Endodermal cell (in vitro differentiated cells): ENCODE data around the gene DENND2A. TPM values are rescaled to one million over a fixed set of nuclear protein-coding genes. Genes with fewer than 3 reads are reported as not detected.
A peak's percentile ranks its signal among the peaks of the same experiment; 100 is the strongest.

ENCODE experiments used
- DNase-seq: peaks from one replicate; pipeline ENCODE4 v3.0.0-alpha.2; 2017
- H3K27ac ChIP-seq: 2 replicates; pipeline ENCODE4 v1.5.1; 2013; ENCODE audit warnings: mild to moderate bottlenecking, low read depth, low read length, moderate library complexity
- H3K27me3 ChIP-seq: 2 replicates; pipeline ENCODE4 v1.6.1; 2013; ENCODE audit warnings: mild to moderate bottlenecking, low read length, moderate library complexity; ENCODE audit not compliant: insufficient read depth, control insufficient read depth, poor library complexity, severe bottlenecking
- H3K36me3 ChIP-seq: 2 replicates; pipeline ENCODE4 v1.7.0; 2013; ENCODE audit warnings: mild to moderate bottlenecking, low read length, moderate library complexity; ENCODE audit not compliant: control insufficient read depth, insufficient read depth
- H3K4me1 ChIP-seq: one replicate; pipeline ENCODE4 v1.7.0; 2013; ENCODE audit warnings: low read length; ENCODE audit not compliant: control insufficient read depth, insufficient read depth
- H3K4me3 ChIP-seq: 2 replicates; pipeline ENCODE4 v1.5.1; 2013; ENCODE audit warnings: mild to moderate bottlenecking, low read length, moderate library complexity
- H3K9ac ChIP-seq: 2 replicates; pipeline ENCODE4 v1.6.1; 2013; ENCODE audit warnings: mild to moderate bottlenecking, low read length, moderate library complexity; ENCODE audit not compliant: poor library complexity, severe bottlenecking; ENCODE audit errors: extremely low read depth
- H3K9me3 ChIP-seq: 2 replicates; pipeline ENCODE4 v1.6.1; 2013; ENCODE audit warnings: mild to moderate bottlenecking, low read length, moderate library complexity; ENCODE audit not compliant: control insufficient read depth
- H3K27ac Mint-ChIP-seq: 2 replicates; pipeline ENCODE4 v1.8.0; 2020; ENCODE audit warnings: mixed read lengths
- H3K27me3 Mint-ChIP-seq: 2 replicates; pipeline ENCODE4 v1.8.0; 2021; ENCODE audit warnings: mild to moderate bottlenecking, mixed read lengths; ENCODE audit not compliant: insufficient read depth
- H3K36me3 Mint-ChIP-seq: 2 replicates; pipeline ENCODE4 v1.8.0; 2020; ENCODE audit warnings: low read depth, mixed read lengths
- H3K4me1 Mint-ChIP-seq: 2 replicates; pipeline ENCODE4 v1.8.0; 2020; ENCODE audit warnings: mixed read lengths
- H3K4me3 Mint-ChIP-seq: 2 replicates; pipeline ENCODE4 v1.8.0; 2020; ENCODE audit warnings: mild to moderate bottlenecking, moderate library complexity, mixed read lengths
- H3K9me3 Mint-ChIP-seq: 2 replicates; pipeline ENCODE4 v1.8.0; 2020; ENCODE audit warnings: mild to moderate bottlenecking, mixed read lengths
- CTCF ChIP-seq: fragments of 200-600 bp; sonication (generic); conservative IDR thresholded peaks from 2 replicates; pipeline ENCODE4 v1.5.0; 2021; ENCODE audit warnings: antibody characterized with exemption, mild to moderate bottlenecking
- WGBS, 2 experiments: methylation state at CpG; one replicate each; pipeline versions ENCODE4 v1.1.5 to v1.1.7; 2013; ENCODE audit warnings: missing lambda C conversion rate in 2 of 2, mixed read lengths in 1 of 2; ENCODE audit not compliant: insufficient coverage in 1 of 2, insufficient read length in 1 of 2; 5-methylcytosine and 5-hydroxymethylcytosine counted together
- total RNA-seq, 2 donors: library from RNA; stranded (reverse); fragmentation: NEBNext Ultra II Directional in 1 of 2; extraction: Animal tissue kit (Norgen Biotek cat#: 25700) in 1 of 2; gene quantifications; 2 replicates in 1 of 2; 3 replicates in 1 of 2; pipeline ENCODE4 v1.2.1, GENCODE V29; 2021

Gene DENND2A
- total RNA-seq, 2 donors from 2014 or later = 28.5 to 40.6 TPM

- H3K9ac ChIP-seq = no peak overlapping the region
- Mint-ChIP-seq H3K9me3 (no peaks in the 10 kb centered on the region), H3K27ac (peak overlapping the region; percentile 60), H3K4me3 (no peak overlapping the region), H3K27me3 (peaks cover 7% of the 10 kb centered on the region), H3K4me1 (peaks cover 38% of the 10 kb centered on the region), H3K36me3 (peaks cover 5% of the 10 kb centered on the region)
- no peak for TF ChIP-seq CTCF
- peaks cover 7% of the 10 kb centered on the region for H3K4me1 ChIP-seq
- H3K4me3 ChIP-seq = no peak overlapping the region
- WGBS, 2 experiments = 56 to 67% methylated on average over 5 of the region's 5 CpGs
- peak; percentile 60 for DNase-seq
- H3K9me3 ChIP-seq = no peaks in the 10 kb centered on the region
- peak overlapping the region; percentile 54 for H3K27ac ChIP-seq
- no peaks in the 10 kb centered on the region for H3K27me3 ChIP-seq
- H3K36me3 ChIP-seq = no peaks in the 10 kb centered on the region
Measured at GRCh38 chr7:140635816-140636215, 4.8 kb downstream of the DENND2A start.

GRCh38 chr7:140635345-140635744, 5.3 kb downstream of the DENND2A start:
- Histone ChIP-seq H3K27ac (no peak overlapping the region), H3K4me3 (no peak overlapping the region), H3K9me3 (no peaks in the 10 kb centered on the region), H3K9ac (no peak overlapping the region), H3K27me3 (no peaks in the 10 kb centered on the region), H3K36me3 (no peaks in the 10 kb centered on the region), H3K4me1 (peaks cover 7% of the 10 kb centered on the region)
- Mint-ChIP-seq H3K4me3 (no peak overlapping the region), H3K9me3 (no peaks in the 10 kb centered on the region), H3K27me3 (peaks cover 7% of the 10 kb centered on the region), H3K4me1 (peaks cover 38% of the 10 kb centered on the region), H3K27ac (peak overlapping the region; percentile 60), H3K36me3 (peaks cover 5% of the 10 kb centered on the region)
- 43 to 69% methylated on average over 4 to 5 of the region's 5 CpGs for WGBS, 2 experiments
- no peak for TF ChIP-seq CTCF
- DNase-seq = peak; percentile 72

DNA sequence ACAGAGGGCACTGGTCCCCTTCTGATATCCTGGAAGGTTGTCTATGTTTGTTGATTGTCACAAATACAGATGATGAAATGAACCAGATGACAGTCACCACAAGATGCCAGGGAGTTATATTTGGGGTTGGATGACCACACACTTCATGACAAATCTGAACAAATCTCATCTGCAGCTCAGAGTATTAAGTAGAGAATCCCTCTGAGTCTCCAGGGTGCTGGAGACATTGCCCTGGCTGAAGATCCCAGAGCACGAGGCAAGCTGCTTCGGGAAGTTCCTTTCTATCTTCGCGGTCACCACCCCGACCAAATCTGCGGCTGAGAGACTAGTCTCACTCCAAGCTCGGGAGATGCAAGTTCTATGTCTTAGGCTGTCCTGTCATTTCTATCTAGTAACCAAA, 9.0 kb downstream of the DENND2A start:
- 91 to 97% methylated on average over 6 to 7 of the region's 7 CpGs for WGBS, 2 experiments
- no peaks in the 10 kb centered on the region for H3K9me3 Mint-ChIP-seq
- no peak overlapping the region for H3K4me3 ChIP-seq
- H3K27ac ChIP-seq = no peak overlapping the region
- H3K27me3 Mint-ChIP-seq = no peaks in the 10 kb centered on the region
- no peak overlapping the region for H3K27ac Mint-ChIP-seq
- no peak for DNase-seq
- H3K36me3 ChIP-seq = no peaks in the 10 kb centered on the region
- no peak overlapping the region for H3K4me3 Mint-ChIP-seq
- peaks cover 9% of the 10 kb centered on the region for H3K4me1 ChIP-seq
- no peaks in the 10 kb centered on the region for H3K27me3 ChIP-seq
- no peak for TF ChIP-seq CTCF
- no peaks in the 10 kb centered on the region for H3K9me3 ChIP-seq
- peaks cover 22% of the 10 kb centered on the region for H3K4me1 Mint-ChIP-seq
- H3K36me3 Mint-ChIP-seq = peaks cover 8% of the 10 kb centered on the region
- H3K9ac ChIP-seq = no peak overlapping the region
